DOHH2 (cell line): ENCODE results near the gene BRCA2.

Source experiments
- H3F3A ChIP-seq: fragments of 200-600 bp; sonication (generic), shearing (Covaris generic); 2 replicates; pipeline ENCODE4 v1.6.0; 2016; ENCODE audit warnings: antibody characterized with exemption, mild to moderate bottlenecking; ENCODE audit not compliant: control insufficient read depth, insufficient read depth
- H3K27ac ChIP-seq: fragments of 200-600 bp; sonication (generic); 2 replicates; pipeline ENCODE4 v1.5.1; 2014; ENCODE audit warnings: low read depth, mild to moderate bottlenecking, low read length, moderate library complexity
- H3K27me3 ChIP-seq: fragments of 200-600 bp; sonication (generic); 2 replicates; pipeline ENCODE4 v1.6.1; 2014; ENCODE audit warnings: mild to moderate bottlenecking, low read length, mixed read lengths; ENCODE audit not compliant: control insufficient read depth
- H3K36me3 ChIP-seq: fragments of 200-600 bp; sonication (generic); 2 replicates; pipeline ENCODE4 v1.6.1; 2014; ENCODE audit warnings: mild to moderate bottlenecking, low read length, moderate library complexity, mixed read lengths; ENCODE audit not compliant: control insufficient read depth
- H3K4me1 ChIP-seq: fragments of 200-600 bp; sonication (generic); 2 replicates; pipeline ENCODE4 v1.6.1; 2014; ENCODE audit warnings: mild to moderate bottlenecking, low read length, mixed read lengths; ENCODE audit not compliant: control insufficient read depth
- H3K4me2 ChIP-seq: fragments of 200-600 bp; sonication (generic); 2 replicates; pipeline ENCODE4 v1.6.0; 2014; ENCODE audit warnings: mild to moderate bottlenecking, low read length, moderate library complexity
- H3K4me3 ChIP-seq: fragments of 200-600 bp; sonication (generic); 2 replicates; pipeline ENCODE4 v1.5.1; 2014; ENCODE audit warnings: mild to moderate bottlenecking, low read length, mixed read lengths
- H3K79me2 ChIP-seq: fragments of 200-600 bp; sonication (generic); 2 replicates; pipeline ENCODE4 v1.6.1; 2014; ENCODE audit warnings: mild to moderate bottlenecking, low read length, mixed read lengths; ENCODE audit not compliant: control insufficient read depth
- H3K9me2 ChIP-seq: fragments of 200-600 bp; sonication (generic); replicated peaks from 2 replicates; pipeline ENCODE4 v1.6.1; 2014; ENCODE audit warnings: mild to moderate bottlenecking, low read length, mixed read lengths; ENCODE audit not compliant: control insufficient read depth
- H3K9me3 ChIP-seq: fragments of 200-600 bp; sonication (generic); 2 replicates; pipeline ENCODE4 v1.6.1; 2014; ENCODE audit warnings: antibody characterized with exemption, low read length, mixed read lengths; ENCODE audit not compliant: control insufficient read depth, insufficient read depth
- H4K20me1 ChIP-seq: fragments of 200-600 bp; sonication (generic); 2 replicates; pipeline ENCODE4 v1.6.0; 2014; ENCODE audit warnings: low read depth, mild to moderate bottlenecking, antibody characterized with exemption, low read length, moderate library complexity; ENCODE audit not compliant: control insufficient read depth, insufficient read depth
- CTCF ChIP-seq: fragments of 200-600 bp; sonication (generic); IDR thresholded peaks from one replicate; pipeline ENCODE4 v1.5.1; 2014; ENCODE audit warnings: antibody characterized with exemption, mild to moderate bottlenecking, low read depth, low read length; ENCODE audit not compliant: poor library complexity, severe bottlenecking
- EZH2phosphoT487 ChIP-seq: fragments of 200-600 bp; sonication (generic); IDR thresholded peaks from 2 replicates; pipeline ENCODE4 v1.6.1; 2017; ENCODE audit warnings: borderline replicate concordance, mild to moderate bottlenecking, antibody characterized with exemption, low read length, moderate library complexity, mixed read lengths

BRCA2 gene

GRCh38 chr13:32278426-32278825 is 36.9 kb upstream of the BRCA2 start:
- H3K4me3 ChIP-seq: no peak overlapping the region
- H3K9me2 ChIP-seq: no peaks in the 10 kb centered on the region
- H3K9me3 ChIP-seq: no peaks in the 10 kb centered on the region
- no peaks in the 10 kb centered on the region for H4K20me1 ChIP-seq
- H3K27ac ChIP-seq: no peak overlapping the region
- no peaks in the 10 kb centered on the region for H3K79me2 ChIP-seq
- no peak for TF ChIP-seq EZH2phosphoT487
- TF ChIP-seq CTCF: no peak
- no peaks in the 10 kb centered on the region for H3F3A ChIP-seq
- no peaks in the 10 kb centered on the region for H3K27me3 ChIP-seq
- H3K4me2 ChIP-seq: no peak overlapping the region
- no peaks in the 10 kb centered on the region for H3K4me1 ChIP-seq
- peaks cover 75% of the 10 kb centered on the region for H3K36me3 ChIP-seq

GRCh38 chr13:32281096-32281495 is 34.2 kb upstream of the BRCA2 start:
- Histone ChIP-seq H4K20me1 (no peaks in the 10 kb centered on the region), H3K79me2 (no peaks in the 10 kb centered on the region)

DNA sequence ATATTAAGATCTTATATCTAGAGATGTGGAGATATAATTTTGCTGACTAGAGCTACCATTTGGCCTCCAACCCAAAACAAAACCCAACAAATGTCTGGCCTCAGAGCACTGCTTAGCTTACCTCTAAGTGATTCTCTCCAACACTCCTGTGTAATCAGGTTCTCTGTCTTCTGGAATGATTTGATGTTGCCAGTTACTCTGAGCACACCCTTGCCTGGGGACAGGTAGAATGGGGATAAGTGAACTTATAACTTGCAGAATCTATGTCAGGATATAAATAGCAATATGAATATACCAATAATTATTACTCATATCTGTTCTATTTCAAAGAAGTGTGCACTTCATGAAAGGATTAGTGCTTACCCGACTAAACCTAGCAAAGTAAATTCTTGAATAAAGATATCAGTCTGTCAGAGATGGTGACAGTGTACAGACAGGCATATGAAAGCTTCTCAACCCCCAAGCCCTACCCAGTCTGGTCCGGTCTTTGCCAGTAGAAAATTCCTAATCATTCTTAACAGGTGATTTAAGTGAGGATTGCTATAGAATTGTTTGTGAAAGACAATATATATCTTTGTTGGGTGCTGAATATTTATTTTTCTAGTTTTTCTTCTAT is 33.1 kb upstream of the BRCA2 start:
- Histone ChIP-seq H3K79me2 (no peaks in the 10 kb centered on the region), H3K9me3 (no peaks in the 10 kb centered on the region), H3K27ac (no peak overlapping the region), H3K9me2 (no peaks in the 10 kb centered on the region), H3K4me1 (no peaks in the 10 kb centered on the region), H4K20me1 (no peaks in the 10 kb centered on the region), H3K36me3 (peaks cover 45% of the 10 kb centered on the region), H3F3A (no peaks in the 10 kb centered on the region), H3K4me3 (no peak overlapping the region), H3K4me2 (no peak overlapping the region), H3K27me3 (no peaks in the 10 kb centered on the region)
- TF ChIP-seq CTCF (no peak), EZH2phosphoT487 (no peak)

More at GRCh38 chr13:32281096-32281495, 34.2 kb upstream of the BRCA2 start:
- H3K4me3 ChIP-seq: no peak overlapping the region
- no peaks in the 10 kb centered on the region for H3K9me2 ChIP-seq
- no peak overlapping the region for H3K4me2 ChIP-seq
- no peaks in the 10 kb centered on the region for H3K27me3 ChIP-seq
- TF ChIP-seq CTCF (no peak), EZH2phosphoT487 (no peak)
- no peak overlapping the region for H3K27ac ChIP-seq
- H3K9me3 ChIP-seq: no peaks in the 10 kb centered on the region
- H3K4me1 ChIP-seq: no peaks in the 10 kb centered on the region
- H3K36me3 ChIP-seq: peaks cover 56% of the 10 kb centered on the region
- H3F3A ChIP-seq: no peaks in the 10 kb centered on the region
